IPS-18c (cell line): Measurements from ENCODE around the gene MACO1.

ENCODE experiments used
- H3K4me3 ChIP-seq: 2 replicates; pipeline ENCODE4 v1.7.0; 2013; ENCODE audit warnings: low read depth, mild to moderate bottlenecking, low read length, moderate library complexity; ENCODE audit not compliant: insufficient read depth
- H3K9me3 ChIP-seq: one replicate; pipeline ENCODE4 v1.6.1; 2013; ENCODE audit warnings: mild to moderate bottlenecking, low read length, moderate library complexity; ENCODE audit not compliant: control insufficient read depth, insufficient read depth

MACO1 gene

DNA sequence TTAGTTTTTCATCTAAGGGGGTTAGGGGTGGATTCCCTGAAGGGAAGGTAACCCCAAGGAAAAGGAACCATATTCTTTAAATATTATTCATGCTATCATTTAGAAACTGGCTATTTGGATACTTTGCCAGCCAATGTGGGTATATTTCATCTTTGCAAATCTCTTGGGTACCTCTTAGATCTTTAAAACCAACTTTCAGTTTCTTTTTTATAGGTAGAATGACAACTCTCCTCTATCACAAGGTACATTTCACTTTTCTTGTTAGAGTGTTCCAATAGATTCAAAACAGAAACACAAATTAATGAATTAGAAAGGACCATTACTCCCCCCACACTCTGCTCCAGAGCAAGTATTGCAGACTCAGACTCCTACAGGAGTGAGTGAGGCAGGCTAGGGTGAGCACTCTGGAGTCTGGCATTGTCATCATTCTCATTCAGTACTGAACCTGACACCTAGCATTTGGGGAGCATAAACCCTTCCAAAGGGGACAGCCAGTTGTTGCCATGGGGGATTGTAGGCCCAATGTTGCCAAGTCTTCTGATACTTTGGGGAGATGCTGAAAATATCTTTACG, 43.0 kb downstream of the MACO1 start:
- Histone ChIP-seq H3K4me3 (no peak overlapping the region), H3K9me3 (no peaks in the 10 kb centered on the region)

DNA sequence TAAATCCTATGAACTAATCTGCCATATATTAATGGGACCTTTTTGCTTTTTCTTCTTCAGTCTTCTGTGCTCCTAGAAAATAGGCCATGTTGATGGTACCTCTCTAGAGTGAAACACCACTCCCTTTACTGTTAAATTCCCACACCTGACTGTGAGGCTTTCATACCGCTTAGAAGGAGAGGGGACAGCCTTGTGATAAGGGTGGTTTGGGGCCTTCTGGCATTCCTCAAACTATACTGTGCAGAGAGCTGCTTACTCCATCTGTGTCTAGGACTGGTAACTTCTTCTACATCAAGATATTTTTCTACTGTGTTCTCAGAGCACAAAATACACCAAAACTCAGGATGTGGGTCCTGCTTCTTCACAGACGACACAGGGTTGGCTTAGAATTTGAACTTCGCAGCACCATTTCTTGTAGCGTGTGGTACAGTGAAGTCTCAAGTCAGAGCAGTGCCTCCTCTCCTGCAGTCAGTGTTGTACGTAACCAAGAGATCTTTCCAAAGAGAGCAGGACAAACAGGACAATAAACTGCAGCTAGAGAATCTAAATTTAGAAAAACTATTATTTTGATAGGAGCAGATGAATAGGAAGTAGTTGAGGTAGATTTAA, 43.8 kb downstream of the MACO1 start:
- H3K9me3 ChIP-seq = no peaks in the 10 kb centered on the region
- H3K4me3 ChIP-seq = no peak overlapping the region

DNA sequence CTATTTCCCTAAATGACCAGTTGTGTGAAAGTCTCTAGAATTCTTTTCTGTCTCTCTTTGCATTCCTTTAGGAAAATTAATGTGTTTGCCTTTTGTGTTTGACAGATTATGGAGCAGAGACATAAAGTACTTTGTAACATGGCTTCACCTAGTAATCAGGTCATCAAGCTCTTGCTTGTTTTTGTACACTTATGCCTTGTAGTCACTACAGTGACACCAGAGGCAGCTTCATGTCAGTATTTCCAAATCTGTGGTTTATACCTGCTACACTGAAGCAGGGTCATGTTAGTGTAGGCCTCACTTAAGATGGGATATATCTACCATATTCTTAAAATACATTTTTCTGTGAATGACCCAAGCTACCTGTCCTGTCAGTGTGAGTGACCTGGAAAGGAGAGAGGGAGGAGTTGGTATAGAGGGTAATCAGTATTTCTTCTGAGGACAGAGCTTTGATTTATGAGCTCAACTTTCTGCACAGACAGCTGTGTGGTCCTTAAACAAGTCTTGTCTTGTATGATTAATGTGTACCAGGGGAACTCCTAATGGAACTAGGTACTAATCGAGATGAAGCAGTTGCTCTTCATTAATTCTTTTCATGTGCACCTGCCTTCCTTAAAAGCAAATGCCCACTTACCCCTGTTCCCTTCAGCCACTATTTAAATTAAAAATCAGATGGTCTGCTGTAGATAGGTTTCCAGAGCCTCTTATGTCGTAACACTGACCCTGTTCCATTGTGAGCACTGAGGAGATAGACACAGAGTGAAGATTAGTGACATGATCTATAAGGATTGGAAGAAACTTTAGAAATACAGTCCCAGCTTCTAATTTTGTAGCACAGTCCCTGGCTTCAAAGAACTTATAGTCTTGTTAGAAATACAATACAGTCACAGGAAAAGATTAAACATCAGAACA, 45.7 kb downstream of the MACO1 start:
- H3K9me3 ChIP-seq = no peaks in the 10 kb centered on the region
- no peak overlapping the region for H3K4me3 ChIP-seq

DNA sequence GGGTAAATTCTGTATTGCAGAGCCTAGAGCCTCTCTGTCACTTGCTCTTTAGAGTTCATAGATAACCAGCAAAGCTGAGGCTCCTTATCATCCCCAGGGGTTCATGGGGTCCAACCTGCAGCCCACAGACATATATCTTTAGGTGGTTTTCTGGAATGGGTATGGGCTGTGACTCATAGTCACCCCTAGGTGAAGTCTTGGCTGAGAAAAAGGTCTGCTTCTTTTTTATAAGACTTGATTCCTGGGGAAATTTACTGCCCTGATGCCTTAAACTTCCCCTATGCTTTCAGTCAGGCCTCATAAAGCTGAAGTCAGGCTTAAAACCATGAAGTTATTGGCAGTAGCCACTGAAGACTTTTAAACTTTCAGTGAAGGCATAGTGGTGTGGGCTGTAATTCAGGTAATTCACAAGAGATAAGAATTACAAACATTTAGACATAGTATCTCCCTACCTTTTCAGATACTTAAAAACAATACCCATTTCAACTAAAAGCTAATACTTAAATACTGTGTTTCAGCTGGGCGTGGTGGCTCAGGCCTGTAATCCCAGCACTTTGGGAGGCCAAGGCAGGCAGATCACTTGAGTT, 46.8 kb downstream of the MACO1 start:
- H3K4me3 ChIP-seq = no peak overlapping the region
- H3K9me3 ChIP-seq = no peaks in the 10 kb centered on the region

DNA sequence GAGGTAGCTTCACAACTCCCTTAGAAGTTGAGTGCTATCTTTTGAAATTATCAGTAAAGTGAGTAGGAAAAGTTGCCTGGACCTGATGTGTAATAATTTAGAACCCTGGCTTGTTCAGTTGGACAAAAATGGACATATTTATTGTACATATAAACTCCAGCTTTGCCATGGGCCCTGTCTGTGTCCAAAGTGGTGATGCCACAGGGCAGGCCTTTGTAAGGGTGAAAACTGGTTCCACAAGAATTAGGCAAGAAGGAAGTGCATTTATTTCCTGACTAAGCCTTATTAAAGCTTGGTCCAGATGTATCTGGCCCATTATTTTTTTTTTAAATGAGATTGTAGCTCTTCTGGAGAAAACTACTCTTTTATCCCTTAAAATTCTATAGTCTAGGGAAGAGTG, 47.9 kb downstream of the MACO1 start:
- Histone ChIP-seq H3K4me3 (no peak overlapping the region), H3K9me3 (no peaks in the 10 kb centered on the region)

DNA sequence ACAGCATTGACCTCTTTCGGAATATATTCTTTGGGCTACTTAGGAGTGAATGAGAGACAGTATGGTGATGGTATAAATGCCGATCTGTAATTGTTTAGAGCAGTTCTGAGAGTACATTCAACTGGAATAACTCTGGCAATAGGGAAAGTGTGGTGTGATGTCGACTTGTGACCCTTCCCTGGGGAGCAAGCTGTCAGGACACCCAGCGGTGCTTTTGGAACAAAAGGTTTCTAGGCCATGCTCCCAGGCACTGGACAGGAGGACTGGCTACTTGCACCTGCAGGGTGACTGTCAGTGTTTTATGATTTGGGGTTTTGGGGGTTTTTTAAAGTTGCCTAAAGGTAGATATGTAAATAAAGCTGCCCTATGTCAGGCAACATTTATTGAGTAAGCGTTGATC, 50.9 kb downstream of the MACO1 start:
- H3K9me3 ChIP-seq = peaks cover 2% of the 10 kb centered on the region
- no peak overlapping the region for H3K4me3 ChIP-seq

DNA sequence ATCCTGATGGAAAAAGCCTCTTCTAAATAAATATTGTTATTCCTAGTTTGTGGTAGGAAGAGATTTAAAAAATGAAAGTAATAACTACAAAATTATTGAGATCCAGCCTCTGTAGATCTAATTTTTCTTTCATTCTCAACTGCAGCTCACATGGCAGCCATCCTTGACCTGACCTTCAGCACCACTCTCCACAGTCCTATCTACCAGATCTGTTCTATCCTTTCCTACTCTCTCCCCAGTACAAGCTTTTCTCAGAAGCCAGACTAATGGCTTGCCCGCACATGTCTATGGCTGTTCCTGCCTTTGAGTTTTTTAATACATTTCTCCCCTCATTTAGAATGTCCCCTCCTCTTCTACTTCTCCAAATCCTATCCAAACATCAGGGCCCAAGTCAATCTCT, 51.5 kb downstream of the MACO1 start:
- Histone ChIP-seq H3K9me3 (peaks cover 2% of the 10 kb centered on the region), H3K4me3 (no peak overlapping the region)

DNA sequence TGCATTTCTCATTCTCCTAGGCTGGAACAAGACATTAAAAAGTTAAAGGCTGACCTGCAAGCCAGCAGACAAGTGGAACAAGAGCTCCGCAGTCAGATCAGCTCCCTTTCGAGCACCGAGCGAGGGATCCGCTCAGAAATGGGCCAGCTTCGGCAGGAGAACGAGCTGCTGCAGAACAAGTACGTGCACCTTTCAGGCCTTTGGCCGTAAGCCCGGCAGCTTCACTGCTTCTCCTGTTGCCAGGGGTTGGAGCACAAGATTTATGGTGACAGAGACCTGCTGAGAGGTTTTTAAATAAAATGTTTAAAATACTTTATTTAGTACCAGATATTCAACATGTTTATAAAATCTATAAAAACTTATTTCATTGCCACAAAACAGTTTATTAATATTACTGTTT, 53.4 kb downstream of the MACO1 start:
- no peak overlapping the region for H3K4me3 ChIP-seq
- peaks cover 2% of the 10 kb centered on the region for H3K9me3 ChIP-seq

DNA sequence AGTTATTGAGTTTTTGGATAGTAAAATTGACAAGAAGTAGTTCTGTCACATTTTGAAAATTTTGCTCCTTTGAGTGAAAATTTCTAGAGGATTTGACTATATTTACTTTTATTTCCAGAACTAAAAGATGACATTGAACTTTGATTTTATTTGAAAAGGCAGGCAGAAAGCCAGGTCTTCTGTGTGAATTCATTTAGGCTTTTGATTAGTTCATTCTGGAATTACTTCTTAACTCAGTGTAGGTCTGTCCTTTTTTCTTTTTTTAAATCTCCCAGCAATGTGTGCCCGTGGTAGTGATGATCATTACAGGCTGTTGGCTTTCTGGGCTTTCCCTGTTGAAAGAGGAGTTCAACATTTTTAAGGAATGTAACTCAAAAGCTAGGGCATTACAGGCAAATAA, 53.8 kb downstream of the MACO1 start:
- H3K9me3 ChIP-seq = peaks cover 2% of the 10 kb centered on the region
- no peak overlapping the region for H3K4me3 ChIP-seq

DNA sequence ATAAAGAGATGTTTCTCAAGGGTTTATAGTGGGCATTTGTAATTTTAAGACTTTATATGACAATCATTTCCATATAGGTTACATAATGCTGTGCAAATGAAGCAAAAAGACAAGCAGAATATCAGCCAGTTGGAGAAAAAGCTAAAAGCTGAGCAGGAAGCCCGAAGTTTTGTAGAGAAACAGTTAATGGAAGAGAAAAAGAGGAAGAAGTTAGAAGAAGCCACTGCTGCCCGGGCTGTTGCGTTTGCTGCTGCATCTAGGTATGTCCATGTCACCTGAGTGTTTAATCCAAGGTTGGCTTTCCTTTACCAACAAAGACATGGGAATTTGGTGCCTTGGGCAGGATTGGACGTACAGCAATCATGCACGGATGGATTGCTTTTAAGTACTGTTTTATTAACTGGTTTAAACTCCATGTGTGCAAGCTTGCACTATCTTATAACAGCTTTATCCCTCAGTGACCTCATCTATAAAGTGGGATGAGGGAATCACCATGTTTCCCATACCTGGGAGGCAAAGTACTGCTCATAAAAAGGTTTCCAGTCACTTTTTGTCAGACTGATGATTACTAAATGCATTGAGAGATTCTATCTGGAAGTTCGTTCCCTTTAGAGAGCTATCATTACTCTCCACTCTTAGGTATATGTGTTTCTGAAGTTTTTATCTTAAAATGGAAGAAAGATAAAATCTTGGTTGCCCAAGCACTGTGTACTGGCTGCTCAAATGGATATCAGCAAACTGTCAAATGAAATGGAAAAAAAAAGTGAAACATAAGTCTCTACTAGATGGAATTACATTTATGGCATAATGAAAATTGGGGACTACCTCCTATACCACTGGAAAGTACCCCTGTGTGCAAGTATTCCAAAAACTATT, 55.1 kb downstream of the MACO1 start:
- Histone ChIP-seq H3K9me3 (peaks cover 2% of the 10 kb centered on the region), H3K4me3 (no peak overlapping the region)

DNA sequence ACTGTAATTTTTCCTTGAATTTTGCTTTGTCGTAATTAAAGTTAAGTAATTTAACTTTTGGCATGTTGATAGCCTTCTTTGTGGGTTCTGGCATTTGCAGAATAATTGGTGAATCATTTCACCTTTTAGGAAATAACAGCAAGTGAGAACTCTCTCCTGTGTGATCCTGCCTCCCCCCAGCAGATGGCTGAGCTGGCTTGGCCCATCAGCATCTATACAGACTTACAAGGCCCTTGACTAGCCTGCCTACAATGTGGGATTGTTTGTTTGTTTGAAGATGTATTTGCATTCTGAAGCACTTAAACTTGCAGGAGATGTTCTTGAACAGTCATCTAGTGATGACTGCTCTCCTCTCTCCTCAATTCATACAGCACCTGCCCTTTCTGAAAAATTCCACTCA, 55.9 kb downstream of the MACO1 start:
- Histone ChIP-seq H3K9me3 (peaks cover 2% of the 10 kb centered on the region), H3K4me3 (no peak overlapping the region)

DNA sequence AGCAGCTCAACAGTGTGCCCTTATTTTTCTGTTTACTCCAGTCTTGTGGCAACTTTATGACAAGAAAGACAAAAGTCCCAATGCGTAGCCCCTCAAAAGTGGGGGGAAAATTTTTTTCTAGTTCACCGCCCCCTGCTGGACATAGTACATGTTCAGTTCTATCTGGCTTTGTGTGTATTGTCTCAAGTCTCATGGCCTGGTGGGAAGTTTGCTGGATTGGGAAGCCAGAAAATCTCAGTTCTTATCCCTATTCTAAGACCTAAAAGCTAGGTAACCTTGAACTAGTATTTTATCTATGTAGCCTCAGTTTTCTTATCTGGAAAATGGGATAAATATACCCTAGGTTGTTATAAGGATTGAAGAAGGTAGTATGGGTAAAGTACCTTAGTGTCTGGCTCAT, 56.9 kb downstream of the MACO1 start:
- Histone ChIP-seq H3K9me3 (peaks cover 2% of the 10 kb centered on the region), H3K4me3 (no peak overlapping the region)

DNA sequence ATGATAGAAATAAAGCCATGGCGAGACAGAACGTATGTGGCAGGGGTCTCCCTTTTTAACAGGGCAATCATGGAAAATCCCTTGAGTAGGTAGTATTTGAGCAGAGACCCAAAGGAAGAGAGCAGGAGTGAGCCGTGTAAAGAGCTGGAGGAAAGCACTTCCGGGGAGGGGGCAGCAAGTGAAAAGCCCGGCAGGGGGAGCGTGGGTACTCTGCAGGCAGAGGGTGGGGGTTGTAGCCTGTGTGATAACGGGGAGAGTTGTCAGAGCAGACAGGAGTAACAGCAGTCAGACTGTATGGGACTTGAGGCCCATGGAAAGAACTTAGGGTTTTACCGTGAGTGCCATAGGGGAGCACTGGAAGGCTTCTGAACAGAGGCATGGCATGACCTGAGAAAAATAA, 61.6 kb downstream of the MACO1 start:
- H3K9me3 ChIP-seq = no peaks in the 10 kb centered on the region
- no peak overlapping the region for H3K4me3 ChIP-seq

DNA sequence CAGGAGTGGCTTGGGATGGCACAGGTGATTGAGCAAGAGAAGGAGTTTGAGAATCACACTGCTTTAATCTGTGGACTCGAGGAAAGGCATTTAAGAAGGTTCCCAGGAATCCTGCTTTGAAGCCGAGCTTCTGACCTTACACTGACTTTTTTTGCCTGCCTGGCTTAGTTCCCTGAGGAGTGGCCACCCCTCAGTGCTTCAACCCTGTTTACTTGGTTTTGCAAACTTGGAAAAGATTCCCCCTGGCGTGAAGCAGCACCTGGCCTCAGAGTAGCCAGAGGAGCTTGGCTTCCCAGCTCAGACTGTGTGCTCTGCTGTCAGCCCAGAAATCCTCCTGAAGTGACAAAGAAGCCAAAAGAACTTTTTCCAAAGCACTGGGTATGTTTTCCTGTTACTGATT, 64.3 kb downstream of the MACO1 start:
- no peak overlapping the region for H3K4me3 ChIP-seq

DNA sequence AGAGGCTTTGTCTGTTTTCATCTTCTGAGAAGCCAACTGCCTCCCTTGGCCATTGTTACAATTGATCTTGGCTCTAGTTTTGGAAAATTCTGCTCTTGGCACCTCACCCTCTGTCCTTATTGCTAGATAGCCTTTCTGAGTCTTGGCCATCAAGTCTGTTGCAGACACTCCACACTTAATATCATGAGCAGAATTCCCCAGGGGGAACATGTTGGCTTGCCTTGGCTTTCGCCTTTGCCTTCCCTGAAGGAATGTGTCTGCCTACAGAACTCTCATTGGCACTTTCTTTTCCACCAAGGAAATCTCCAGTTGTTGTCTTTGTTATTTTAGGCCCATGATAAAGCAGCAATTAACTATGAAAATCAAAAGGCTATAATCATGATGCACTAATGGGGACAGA, 70.0 kb downstream of the MACO1 start:
- H3K4me3 ChIP-seq = no peak overlapping the region
- peaks cover 3% of the 10 kb centered on the region for H3K9me3 ChIP-seq

More for the DNA sequence above, 64.3 kb downstream of the MACO1 start:
- no peaks in the 10 kb centered on the region for H3K9me3 ChIP-seq

DNA sequence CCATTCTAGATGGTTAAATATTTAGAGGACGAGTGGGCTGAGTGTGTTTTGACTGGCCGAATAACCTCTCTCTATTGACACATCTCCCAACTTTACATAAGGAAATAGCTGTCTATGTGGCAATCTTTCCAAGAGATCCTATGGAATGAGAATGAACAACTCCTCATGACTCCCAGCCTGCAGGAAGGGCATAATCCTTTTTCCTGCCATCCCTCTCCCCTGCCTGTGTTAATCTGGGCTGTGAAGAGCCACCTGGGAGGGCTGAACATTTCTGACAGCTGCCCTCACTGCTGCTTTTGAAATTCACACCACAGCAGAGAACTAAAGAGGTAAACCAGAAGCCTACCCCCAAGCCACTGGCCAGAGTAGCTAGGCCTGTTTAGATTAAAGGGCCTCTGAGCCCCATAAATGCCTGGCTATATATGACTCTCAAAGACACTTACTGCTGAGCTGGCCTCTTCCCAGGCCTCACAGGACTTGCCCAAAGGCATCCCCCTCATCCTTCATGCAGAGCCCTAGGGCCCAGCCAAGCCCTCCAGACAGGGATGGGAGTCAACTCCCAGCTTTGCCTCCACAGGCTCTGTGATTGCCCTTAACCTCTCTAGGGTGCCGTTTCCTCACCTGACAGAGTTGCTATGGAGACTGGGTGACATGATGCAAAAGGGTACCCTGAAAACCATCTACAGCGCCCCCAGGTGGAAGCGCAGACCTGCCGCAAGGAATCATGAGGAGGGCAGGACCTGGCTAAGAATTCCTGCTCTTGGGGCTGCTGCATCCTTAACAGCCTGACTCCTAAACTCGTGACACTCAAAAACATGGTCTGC, 70.8 kb downstream of the MACO1 start:
- Histone ChIP-seq H3K4me3 (no peak overlapping the region), H3K9me3 (peaks cover 3% of the 10 kb centered on the region)
